HepG2 (cell line): Measurements from ENCODE around the gene NSFL1C. TPM values are rescaled to one million over a fixed set of nuclear protein-coding genes. Genes with fewer than 3 reads are reported as not detected.
A peak's percentile ranks its signal among the peaks of the same experiment; 100 is the strongest.

Experiments
- ADNP ChIP-seq: sonication (generic); formaldehyde crosslinking; IDR thresholded peaks from 2 replicates; pipeline ENCODE4 v1.4.0; 2020; ENCODE audit warnings: missing genetic modification reagents
- DPF2 ChIP-seq: sonication (generic); formaldehyde crosslinking; IDR thresholded peaks from 2 replicates; pipeline ENCODE4 v1.4.0; 2020; ENCODE audit warnings: mild to moderate bottlenecking, low read depth, missing genetic modification reagents, borderline replicate concordance
- DZIP1 ChIP-seq: sonication (generic); formaldehyde crosslinking; IDR thresholded peaks from 2 replicates; pipeline ENCODE4 v1.5.0; 2020; ENCODE audit warnings: mild to moderate bottlenecking, missing genetic modification reagents
- GABPA ChIP-seq, 2 experiments: IDR thresholded peaks; 2 replicates each; pipeline ENCODE4 v1.6.1; 2011 to 2016; ENCODE audit warnings: low read depth in 2 of 2, low read length in 1 of 2, missing biosample characterization in 1 of 2, missing genetic modification characterization in 1 of 2
- HNF1A ChIP-seq, 2 experiments: sonication (generic) in 1 of 2; formaldehyde crosslinking in 1 of 2; IDR thresholded peaks; 2 replicates each; pipeline versions ENCODE4 v1.4.0 to v1.6.1; 2016 to 2020; ENCODE audit warnings: borderline replicate concordance in 1 of 2, low read depth in 1 of 2, mild to moderate bottlenecking in 1 of 2, missing genetic modification reagents in 1 of 2
- IKZF1 ChIP-seq: fragments of 450-650 bp; IDR thresholded peaks from 2 replicates; pipeline ENCODE4 v1.7.1; 2016
- POLR2A ChIP-seq, 2 experiments: IDR thresholded peaks; 2 replicates each; pipeline ENCODE4 v1.6.1; 2011; ENCODE audit warnings: low read depth in 2 of 2, low read length in 2 of 2, mild to moderate bottlenecking in 1 of 2, moderate library complexity in 1 of 2; ENCODE audit not compliant: insufficient read depth in 1 of 2
- PRDM15 ChIP-seq: sonication (generic); formaldehyde crosslinking; IDR thresholded peaks from 2 replicates; pipeline ENCODE4 v1.4.0; 2020; ENCODE audit warnings: missing genetic modification reagents
- SCMH1 ChIP-seq: sonication (generic); formaldehyde crosslinking; IDR thresholded peaks from 2 replicates; pipeline ENCODE4 v1.9.0; 2021; ENCODE audit warnings: missing genetic modification reagents, mild to moderate bottlenecking, borderline replicate concordance
- SIX1 ChIP-seq: sonication (generic); formaldehyde crosslinking; IDR thresholded peaks from 2 replicates; pipeline ENCODE4 v1.4.0; 2020; ENCODE audit warnings: missing genetic modification reagents, borderline replicate concordance
- SRY ChIP-seq: sonication (generic); formaldehyde crosslinking; IDR thresholded peaks from 2 replicates; pipeline ENCODE4 v1.8.0; 2022; ENCODE audit warnings: mild to moderate bottlenecking, missing genetic modification reagents
- ZBTB25 ChIP-seq: IDR thresholded peaks from 2 replicates; pipeline ENCODE4 v1.6.1; 2018; ENCODE audit warnings: missing genetic modification reagents
- ZBTB8A ChIP-seq: sonication (generic); formaldehyde crosslinking; IDR thresholded peaks from 2 replicates; pipeline ENCODE4 v1.4.0; 2020; ENCODE audit warnings: mild to moderate bottlenecking, low read depth, missing genetic modification reagents, borderline replicate concordance
- ZFP82 ChIP-seq: sonication (generic); formaldehyde crosslinking; IDR thresholded peaks from 2 replicates; pipeline ENCODE4 v1.5.1; 2020; ENCODE audit warnings: mild to moderate bottlenecking, missing genetic modification reagents, borderline replicate concordance
- ZNF543 ChIP-seq: sonication (generic); formaldehyde crosslinking; IDR thresholded peaks from 2 replicates; pipeline ENCODE4 v1.4.0; 2020; ENCODE audit warnings: mild to moderate bottlenecking, missing genetic modification reagents
- ZNF549 ChIP-seq: sonication (generic); formaldehyde crosslinking; IDR thresholded peaks from 2 replicates; pipeline ENCODE4 v1.5.0; 2020; ENCODE audit warnings: missing genetic modification reagents
- polyA plus RNA-seq, 8 experiments: library from polyadenylated mRNA; depleted of rRNA in 3 of 8; stranded (reverse) in 7 of 8; unstranded in 1 of 8; fragments of >200 nt; fragmentation: Illumina TruSeq in 4 of 8; extraction: Trizol in 4 of 8; gene quantifications; 2 replicates each; pipeline versions ENCODE4 v1.2.1 to v1.2.3, GENCODE V29; 2011 to 2016; ENCODE audit warnings: low read depth in 4 of 8, missing spikeins in 1 of 8, mixed read lengths in 1 of 8; ENCODE audit not compliant: insufficient read depth in 1 of 8
- total RNA-seq, 5 experiments: library from RNA; depleted of rRNA; stranded (reverse); fragments of >200 nt; fragmentation: Illumina TruSeq; extraction: Trizol; gene quantifications; 2 replicates each; pipeline ENCODE4 v1.2.3, GENCODE V29; 2016; ENCODE audit warnings: low read depth in 1 of 5

The NSFL1C gene
- total and polyA plus RNA-seq, 2 of the 13 experiments (the other 11 are each of a cell fraction or from before 2014, with no cell fraction given) = 22.9 to 62.7 TPM

GRCh38 chr20:1469925-1470571 is 3.4 kb upstream of the NSFL1C start (continued):
- TF ChIP-seq DPF2 (CRISPR knock-in tag) = no peak
- peak; percentile 67; the same call in 1 of the 2 replicates for TF ChIP-seq SIX1
- TF ChIP-seq GABPA (IDR thresholded peaks at IDR 0.05; ENCODE audit: low read depth, low read length) = no peak
- peak; percentile 53 for TF ChIP-seq GABPA (CRISPR knock-in tag; IDR thresholded peaks at IDR 0.05; ENCODE audit: low read depth)
- no peak for TF ChIP-seq IKZF1
- no peak for TF ChIP-seq ADNP (CRISPR knock-in tag)
- TF ChIP-seq SRY = peak; percentile 42; the same call in 1 of the 2 replicates
- no peak for TF ChIP-seq ZNF543 (CRISPR knock-in tag)
- TF ChIP-seq ZBTB8A (CRISPR knock-in tag) = no peak
- no peak for TF ChIP-seq ZNF549 (CRISPR knock-in tag)
- TF ChIP-seq SCMH1 (CRISPR knock-in tag) = no peak
- no peak for TF ChIP-seq ZFP82 (CRISPR knock-in tag)
- TF ChIP-seq ZBTB25 (CRISPR knock-in tag) = peak; percentile 71; the same call in 1 of the 2 replicates
- TF ChIP-seq PRDM15 = no peak
- TF ChIP-seq POLR2A (IDR thresholded peaks at IDR 0.05; ENCODE audit: insufficient read depth in 1 of 2, low read depth in 2 of 2, low read length in 2 of 2) = no peak
- peak; percentile 89 for TF ChIP-seq HNF1A (IDR thresholded peaks at IDR 0.05; ENCODE audit: low read depth)
- peak; percentile 93 for TF ChIP-seq HNF1A (CRISPR knock-in tag; IDR thresholded peaks at IDR 0.05; ENCODE audit: borderline replicate concordance)
- no peak for TF ChIP-seq DZIP1 (CRISPR knock-in tag)
